Loucy (cell line): ENCODE results near the gene ABHD18.

Source experiments
- EZH2phosphoT487 ChIP-seq: fragments of 200-600 bp; IDR thresholded peaks from 2 replicates; pipeline ENCODE4 v1.6.1; 2018; ENCODE audit warnings: antibody characterized with exemption, mild to moderate bottlenecking, moderate library complexity, borderline replicate concordance
- TF ChIP-seq, protein P1 (sequence below): fragments of 200-600 bp; sonication (generic); conservative IDR thresholded peaks from 2 replicates; pipeline ENCODE4 v1.5.1; 2014; ENCODE audit warnings: mild to moderate bottlenecking, antibody characterized with exemption, low read length

GRCh38 chr4:127975121-127975770, 10.0 kb downstream of the ABHD18 start:
- TF ChIP-seq, protein P1, sequence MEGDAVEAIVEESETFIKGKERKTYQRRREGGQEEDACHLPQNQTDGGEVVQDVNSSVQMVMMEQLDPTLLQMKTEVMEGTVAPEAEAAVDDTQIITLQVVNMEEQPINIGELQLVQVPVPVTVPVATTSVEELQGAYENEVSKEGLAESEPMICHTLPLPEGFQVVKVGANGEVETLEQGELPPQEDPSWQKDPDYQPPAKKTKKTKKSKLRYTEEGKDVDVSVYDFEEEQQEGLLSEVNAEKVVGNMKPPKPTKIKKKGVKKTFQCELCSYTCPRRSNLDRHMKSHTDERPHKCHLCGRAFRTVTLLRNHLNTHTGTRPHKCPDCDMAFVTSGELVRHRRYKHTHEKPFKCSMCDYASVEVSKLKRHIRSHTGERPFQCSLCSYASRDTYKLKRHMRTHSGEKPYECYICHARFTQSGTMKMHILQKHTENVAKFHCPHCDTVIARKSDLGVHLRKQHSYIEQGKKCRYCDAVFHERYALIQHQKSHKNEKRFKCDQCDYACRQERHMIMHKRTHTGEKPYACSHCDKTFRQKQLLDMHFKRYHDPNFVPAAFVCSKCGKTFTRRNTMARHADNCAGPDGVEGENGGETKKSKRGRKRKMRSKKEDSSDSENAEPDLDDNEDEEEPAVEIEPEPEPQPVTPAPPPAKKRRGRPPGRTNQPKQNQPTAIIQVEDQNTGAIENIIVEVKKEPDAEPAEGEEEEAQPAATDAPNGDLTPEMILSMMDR = no peak
- no peak for TF ChIP-seq EZH2phosphoT487
